NCI-H524 treated with DMSO at 0.1 percent for 48 hours (cell line): Measurements from ENCODE around the gene MC2R.
"Not testable (repeated sequence)": the region's sequence is repeated elsewhere in the genome, so short reads cannot be mapped to it uniquely, and the experiment has no call there.

Experiments used
- DNase-seq: peaks from one replicate; lab custom pipeline; 2025; lab: John Stamatoyannopoulos, UW

MC2R gene

GRCh38 chr18:13892098-13892497 is 23.2 kb downstream of the MC2R start:
- no peak for DNase-seq

- no peak for DNase-seq
These were observed 24.5 kb downstream of the MC2R start for GRCh38 chr18:13890761-13891361.

- no peak for DNase-seq
These were observed 25.7 kb downstream of the MC2R start for GRCh38 chr18:13889671-13890070.

- no peak for DNase-seq
These were observed 27.1 kb downstream of the MC2R start for GRCh38 chr18:13888191-13888716.

GRCh38 chr18:13885009-13885408 is 30.3 kb downstream of the MC2R start:
- DNase-seq, result no peak

GRCh38 chr18:13879937-13880336 is 35.4 kb downstream of the MC2R start:
- no peak for DNase-seq

- no peak for DNase-seq
These were observed 35.8 kb downstream of the MC2R start for GRCh38 chr18:13879492-13879891.

GRCh38 chr18:13878857-13879256 is 36.5 kb downstream of the MC2R start:
- no peak for DNase-seq

GRCh38 chr18:13877157-13877556 is 38.2 kb downstream of the MC2R start:
- DNase-seq, result no peak

- no peak for DNase-seq
These were observed 40.8 kb downstream of the MC2R start for GRCh38 chr18:13874558-13874957.

GRCh38 chr18:13872932-13873331 is 42.4 kb downstream of the MC2R start:
- DNase-seq, result no peak

GRCh38 chr18:13872373-13872772 is 43.0 kb downstream of the MC2R start:
- DNase-seq, result no peak

- DNase-seq, result no peak
These were observed 43.6 kb downstream of the MC2R start for GRCh38 chr18:13871701-13872100.

GRCh38 chr18:13868501-13869271 is 46.6 kb downstream of the MC2R start:
- no peak for DNase-seq

- not testable (repeated sequence) for DNase-seq
These were observed 52.4 kb downstream of the MC2R start for GRCh38 chr18:13862898-13863297.

- DNase-seq, result no peak
These were observed 65.5 kb downstream of the MC2R start for GRCh38 chr18:13849791-13850190.

- DNase-seq, result no peak
These were observed 78.8 kb downstream of the MC2R start for GRCh38 chr18:13836559-13836958.

GRCh38 chr18:13835202-13835601 is 80.1 kb downstream of the MC2R start:
- no peak for DNase-seq

GRCh38 chr18:13834496-13835015 is 80.8 kb downstream of the MC2R start:
- no peak for DNase-seq
